Heart right ventricle (tissue), 16 donors: ENCODE measurements around the gene RAMP3. TPM values are rescaled to one million over a fixed set of nuclear protein-coding genes. Genes with fewer than 3 reads are reported as not detected.
"Not testable (repeated sequence)": the region's sequence is repeated elsewhere in the genome, so short reads cannot be mapped to it uniquely, and the experiment has no call there.

Experiments
- ATAC-seq, 8 donors: fragments of 200-7000 bp; cut with Tn5 transposase; one replicate each; pipeline ENCODE4 v1.9.1; 2020; ENCODE audit warnings: mild to moderate bottlenecking in 8 of 8, moderate library complexity in 8 of 8, moderate number of reproducible peaks in 1 of 8
- DNase-seq, 2 donors: peaks; one replicate each; pipeline ENCODE4 v3.0.0-alpha.2; 2020
- H3K27ac ChIP-seq, 10 donors: fragments of 200-600 bp; sonication (generic) in 2 of 10; one replicate each; pipeline versions ENCODE4 v1.5.0 to v1.8.0; 2020 to 2022; ENCODE audit warnings: mild to moderate bottlenecking in 3 of 10
- H3K27me3 ChIP-seq, 7 donors: fragments of 200-600 bp; one replicate each; pipeline ENCODE4 v1.8.0; 2021 to 2022; ENCODE audit warnings: mild to moderate bottlenecking in 2 of 7
- H3K36me3 ChIP-seq, 9 donors: fragments of 200-600 bp; sonication (generic) in 1 of 9; one replicate each; pipeline versions ENCODE4 v1.5.0 to v1.8.0; 2020 to 2022; ENCODE audit warnings: mild to moderate bottlenecking in 2 of 9
- H3K4me1 ChIP-seq, 9 donors: fragments of 200-600 bp; sonication (generic) in 1 of 9; one replicate each; pipeline versions ENCODE4 v1.5.0 to v1.8.0; 2020 to 2022; ENCODE audit warnings: mild to moderate bottlenecking in 4 of 9
- H3K4me3 ChIP-seq, 10 donors: fragments of 200-600 bp; sonication (generic) in 2 of 10; one replicate each; pipeline versions ENCODE4 v1.5.0 to v1.8.0; 2020 to 2022; ENCODE audit warnings: mild to moderate bottlenecking in 7 of 10, moderate library complexity in 2 of 10
- H3K9me3 ChIP-seq, 11 donors: fragments of 200-600 bp in 10 of 11; sonication (generic) in 2 of 11; one replicate each; pipeline versions ENCODE4 v1.5.0 to v1.8.0; 2013 to 2022; ENCODE audit warnings: mild to moderate bottlenecking in 2 of 11, control low read depth in 1 of 11, moderate library complexity in 1 of 11
- CTCF ChIP-seq, 9 donors: fragments of 200-600 bp; sonication (generic) in 2 of 9; IDR thresholded peaks; one replicate each; pipeline versions ENCODE4 v1.5.0 to v1.8.0; 2021 to 2022; ENCODE audit warnings: antibody characterized with exemption in 9 of 9, mild to moderate bottlenecking in 5 of 9, moderate library complexity in 1 of 9
- WGBS, 2 donors: extraction: QIAGEN DNeasy Blood & Tissue Kit; methylation state at CpG; one replicate each; pipeline ENCODE4 v1.1.7; 2013; ENCODE audit warnings: inconsistent platforms in 1 of 2; 5-methylcytosine and 5-hydroxymethylcytosine counted together
- intact Hi-C, 10 donors: fragments of 100-400 bp; cut with DNase I; formaldehyde crosslinking; loops; one replicate each; pipeline versions ENCODE4 v1.11.1 to v1.14.2; 2022
- polyA plus RNA-seq, 2 donors: library from polyadenylated mRNA; stranded (reverse); fragments of 200-250 nt; gene quantifications; one replicate each; pipeline ENCODE4 v1.2.3, GENCODE V29; 2013
- total RNA-seq, 10 donors: library from RNA; stranded (reverse); fragmentation: NEBNext Ultra II Directional in 3 of 10; extraction: Animal tissue kit (Norgen Biotek cat#: 25700) in 3 of 10; gene quantifications; one replicate each; pipeline versions ENCODE4 v1.2.1 to v1.2.4, GENCODE V29; 2021 to 2023
- donor health status: Arrhythmogenic right ventricular cardiomyopathy.
- donor health status: ischemic (EF 13 %, LVEDD 7.1; RV severe dilation, severe dysfunction).
- donor health status: healthy with polysubstance abuse.
- donor health status: DM: no; HTN: yes; CAD: no.
- donor health status: DM: no; HTN: no; CAD: no.
- donor health status: ischemic (EF 25% LVEDD 6.9; RV normal size, moderate dysfunction).
- donor health status: ischemic (EF 25% LVEDD 5.7; RV mildly dilated, moderate dysfunction).
- donor health status: healthy.
- donor health status: DM: yes; HTN: yes; CAD: no.
- donor health status: Ischemic cardiomyopathy.
- donor health status: ischemic (EF 35%, LVEDD 5.7; RV mildly dilated, moderate dysfunction).
- donor health status: nonischemic (EF 11% LVEDD 7.7; RV severe dilation, severe dysfunction).
- donor health status: DM: yes; HTN: yes; CAD: no.
- donor health status: PGD.
- donor health status: ischemic (EF 29% LVEDD 5.4; RV normal size, mild dysfunction).
- donor health status: nonischemic (EF 23%, LVEDD 6.1; RV moderate dilation, normal function).

RAMP3 gene
- total and polyA plus RNA-seq, 12 donors: 12.7 to 70.2 (median 29.1) TPM

- no peak for DNase-seq
- ATAC-seq: peak; percentile 6 to 30 (median 14)
- Histone ChIP-seq H3K27me3 (peaks cover 0 to 9% (median 0%) of the 10 kb centered on the region in 7 donors), H3K9me3 (no peaks in the 10 kb centered on the region), H3K4me1 (peaks cover 0 to 33% (median 14%) of the 10 kb centered on the region in 9 donors), H3K27ac (peak overlapping the region in 8 of 10 donors; percentile 29 to 82 (median 62)), H3K36me3 (no peaks in the 10 kb centered on the region), H3K4me3 (peak overlapping the region in 2 of 10 donors; percentile 40 to 46)
- intact Hi-C loops: no loop called here
- TF ChIP-seq CTCF (IDR thresholded peaks at IDR 0.05): no peak
- 73 to 86% methylated on average over 7 of the region's 7 CpGs for WGBS, 2 donors
Measured at GRCh38 chr7:45203459-45203858, 45.9 kb downstream of the RAMP3 start.

GRCh38 chr7:45203936-45204445, 46.4 kb downstream of the RAMP3 start:
- H3K4me3 ChIP-seq: peak overlapping the region in 6 of 10 donors; percentile 27 to 46 (median 35)
- TF ChIP-seq CTCF (IDR thresholded peaks at IDR 0.05): no peak
- H3K27ac ChIP-seq: peak overlapping the region in 9 of 10 donors; percentile 29 to 82 (median 57)
- peak; percentile 56 to 87 (median 72) for ATAC-seq
- peaks cover 0 to 38% (median 19%) of the 10 kb centered on the region in 9 donors for H3K4me1 ChIP-seq
- H3K9me3 ChIP-seq: no peaks in the 10 kb centered on the region
- 28 to 45% methylated on average over 2 of the region's 2 CpGs for WGBS, 2 donors
- no peak for DNase-seq
- intact Hi-C loops: no loop called here
- H3K36me3 ChIP-seq: no peaks in the 10 kb centered on the region
- peaks cover 0 to 11% (median 0%) of the 10 kb centered on the region in 7 donors for H3K27me3 ChIP-seq

- WGBS, 2 donors: 93 to 97% methylated on average over 5 of the region's 5 CpGs
Measured at GRCh38 chr7:45206266-45206665, 48.7 kb downstream of the RAMP3 start.

GRCh38 chr7:45209909-45210308, 52.3 kb downstream of the RAMP3 start:
- not testable (repeated sequence) for H3K36me3 ChIP-seq, H3K4me3 ChIP-seq, ATAC-seq, H3K9me3 ChIP-seq, DNase-seq
- peaks cover 0 to 15% (median 7%) of the 10 kb centered on the region in 7 donors for H3K27me3 ChIP-seq
- WGBS, 2 donors: 82 to 90% methylated on average over 3 of the region's 3 CpGs
- intact Hi-C loops: loop anchor here in 5 of 10 donors (2.0 to 5.0 kb wide), 5 partner anchors 31 to 53 kb away; partner anchors contain the start of gene RAMP3 (in 2 of the 5)
- peak overlapping the region; percentile 56 to 81 (median 63) for H3K27ac ChIP-seq
- peaks cover 5 to 42% (median 13%) of the 10 kb centered on the region in 9 donors for H3K4me1 ChIP-seq

More at GRCh38 chr7:45206266-45206665, 48.7 kb downstream of the RAMP3 start:
- intact Hi-C loops, H3K4me3 ChIP-seq, ATAC-seq, DNase-seq, H3K9me3 ChIP-seq, H3K27ac ChIP-seq, H3K36me3 ChIP-seq: not testable (repeated sequence)
- peaks cover 7 to 56% (median 30%) of the 10 kb centered on the region in 9 donors for H3K4me1 ChIP-seq
- H3K27me3 ChIP-seq: peaks cover 0 to 11% (median 3%) of the 10 kb centered on the region in 7 donors

GRCh38 chr7:45211066-45211465, 53.5 kb downstream of the RAMP3 start:
- Histone ChIP-seq H3K36me3 (no peaks in the 10 kb centered on the region), H3K27me3 (peaks cover 0 to 21% (median 7%) of the 10 kb centered on the region in 7 donors), H3K4me1 (peaks cover 5 to 34% (median 11%) of the 10 kb centered on the region in 9 donors), H3K4me3 (no peak overlapping the region), H3K27ac (peak overlapping the region; percentile 58 to 88 (median 64)), H3K9me3 (peaks cover 0 to 5% (median 0%) of the 10 kb centered on the region in 11 donors)
- intact Hi-C loops: loop anchor here in 5 of 10 donors (2.0 to 5.0 kb wide), 5 partner anchors 30 to 54 kb away; partner anchors contain the start of gene RAMP3 (in 2 of the 5)
- no peak for TF ChIP-seq CTCF (IDR thresholded peaks at IDR 0.05)
- ATAC-seq: peak; percentile 86 to 97 (median 92)
- WGBS, 2 donors: 42 to 49% methylated on average over 4 of the region's 4 CpGs
- DNase-seq: peak in 1 of 2 donors; percentile 71
